Measurements from ENCODE around the gene TAS1R1. TPM values are rescaled to one million over a fixed set of nuclear protein-coding genes. Genes with fewer than 3 reads are reported as not detected.
"Not testable (repeated sequence)": the region's sequence is repeated elsewhere in the genome, so short reads cannot be mapped to it uniquely, and the experiment has no call there.

The TAS1R1 gene
- total and polyA plus RNA-seq, 3 experiments from 2014 or later = not detected

- peaks cover 29% of the 10 kb centered on the region in 3 donors for H3K4me1 Mint-ChIP-seq
- ChIA-PET POLR2A (no interaction called here), CTCF (interaction anchor here (1.0 to 1.9 kb wide), 2 partner anchors 9 to 55 kb away, joined by 3 to 10 read pairs; partner anchors contain the start of gene NOL9)
- Histone ChIP-seq H3K36me3 (ENCODE audit: insufficient read depth, low read length) (peaks cover 24% of the 10 kb centered on the region), H3K4me1 (ENCODE audit: insufficient read depth, low read length) (peaks cover 27% of the 10 kb centered on the region), H3K9me3 (ENCODE audit: low read length) (no peaks in the 10 kb centered on the region), H3K4me3 (ENCODE audit: low read length) (no peak overlapping the region), H3K27me3 (ENCODE audit: insufficient read depth, low read length, poor library complexity, severe bottlenecking) (no peaks in the 10 kb centered on the region), H3K27ac (ENCODE audit: low read depth, low read length) (no peak overlapping the region)
- peak overlapping the region; percentile 83 to 97 (median 93) for H3K27ac Mint-ChIP-seq
- DNase-seq = peak in 1 of 5 donors; percentile 33
- H3K9me3 Mint-ChIP-seq = no peaks in the 10 kb centered on the region
- peak overlapping the region; percentile 14 to 91 (median 45) for H3K4me3 Mint-ChIP-seq
- peaks cover 0 to 73% (median 23%) of the 10 kb centered on the region in 3 donors for H3K36me3 Mint-ChIP-seq
- H3K27me3 Mint-ChIP-seq = no peaks in the 10 kb centered on the region
Measured at GRCh38 chr1:6545276-6546112, 9.6 kb upstream of the TAS1R1 start.

- Mint-ChIP-seq H3K36me3 (peaks cover 0 to 65% (median 23%) of the 10 kb centered on the region in 3 donors), H3K27me3 (no peaks in the 10 kb centered on the region), H3K4me1 (peaks cover 29% of the 10 kb centered on the region in 3 donors), H3K27ac (peak overlapping the region; percentile 83 to 97 (median 93)), H3K4me3 (peak overlapping the region; percentile 16 to 91 (median 57)), H3K9me3 (no peaks in the 10 kb centered on the region)
- Histone ChIP-seq H3K27me3 (ENCODE audit: insufficient read depth, low read length, poor library complexity, severe bottlenecking) (no peaks in the 10 kb centered on the region), H3K4me3 (ENCODE audit: low read length) (no peak overlapping the region), H3K4me1 (ENCODE audit: insufficient read depth, low read length) (peaks cover 27% of the 10 kb centered on the region), H3K9me3 (ENCODE audit: low read length) (no peaks in the 10 kb centered on the region), H3K27ac (ENCODE audit: low read depth, low read length) (no peak overlapping the region), H3K36me3 (ENCODE audit: insufficient read depth, low read length) (peaks cover 24% of the 10 kb centered on the region)
- ChIA-PET POLR2A (no interaction called here), CTCF (interaction anchor here (0.8 kb wide), 1 partner anchor 60 kb away, joined by 3 read pairs; no protein-coding TSS in a partner anchor)
- DNase-seq = no peak
Measured at GRCh38 chr1:6546326-6546725, 8.8 kb upstream of the TAS1R1 start.

- no peak overlapping the region for H3K27ac ChIP-seq (ENCODE audit: low read depth, low read length)
- Mint-ChIP-seq H3K27ac (peak overlapping the region; percentile 48 to 97 (median 90)), H3K9me3 (no peaks in the 10 kb centered on the region), H3K4me1 (peaks cover 29 to 33% (median 29%) of the 10 kb centered on the region in 3 donors), H3K27me3 (no peaks in the 10 kb centered on the region), H3K36me3 (peaks cover 0 to 60% (median 20%) of the 10 kb centered on the region in 3 donors), H3K4me3 (peak overlapping the region in 1 of 7 donors; percentile 49)
- H3K4me3 ChIP-seq (ENCODE audit: low read length) = no peak overlapping the region
- H3K9me3 ChIP-seq (ENCODE audit: low read length) = no peaks in the 10 kb centered on the region
- no peak for DNase-seq
- H3K36me3 ChIP-seq (ENCODE audit: insufficient read depth, low read length) = peaks cover 24% of the 10 kb centered on the region
- POLR2A ChIA-PET = interaction anchor here (0.6 kb wide), 1 partner anchor 77 kb away, joined by 3 read pairs; no protein-coding TSS in a partner anchor
- CTCF ChIA-PET = no interaction called here
- H3K27me3 ChIP-seq (ENCODE audit: insufficient read depth, low read length, poor library complexity, severe bottlenecking) = no peaks in the 10 kb centered on the region
- peaks cover 27% of the 10 kb centered on the region for H3K4me1 ChIP-seq (ENCODE audit: insufficient read depth, low read length)
Measured at GRCh38 chr1:6547301-6547700, 7.8 kb upstream of the TAS1R1 start.

GRCh38 chr1:6554031-6554906, 838 bp upstream of the TAS1R1 start, which contains the start of gene NOL9:
TSS of gene NOL9 (minus strand) at chr1:6554513. CDS start at chr1:6554502, 11 bp downstream.
- ChIA-PET CTCF (interaction anchor here (0.8 to 3.1 kb wide), 29 partner anchors 9 to 147 kb away, joined by 3 to 39 read pairs (median 5); partner anchors contain the start of genes DNAJC11, KLHL21, PLEKHG5 and THAP3), POLR2A (interaction anchor here (1.1 to 1.5 kb wide), 4 partner anchors 46 to 231 kb away, joined by 4 to 14 read pairs (median 6); partner anchors contain the start of genes CAMTA1 and KLHL21)
- Mint-ChIP-seq H3K4me1 (peaks cover 11 to 18% (median 12%) of the 10 kb centered on the region in 3 donors), H3K27me3 (no peaks in the 10 kb centered on the region), H3K27ac (peak within 1 kb of the TSS; percentile 51 to 92 (median 78)), H3K9me3 (no peaks in the 10 kb centered on the region), H3K4me3 (peak within 1 kb of the TSS; percentile 79 to 92 (median 80)), H3K36me3 (peaks cover 0 to 11% (median 3%) of the 10 kb centered on the region in 3 donors)
- H3K27ac ChIP-seq (ENCODE audit: low read depth, low read length) = peak within 1 kb of the TSS; percentile 80
- no peaks in the 10 kb centered on the region for H3K9me3 ChIP-seq (ENCODE audit: low read length)
- peaks cover 9% of the 10 kb centered on the region for H3K36me3 ChIP-seq (ENCODE audit: insufficient read depth, low read length)
- H3K4me1 ChIP-seq (ENCODE audit: insufficient read depth, low read length) = peaks cover 19% of the 10 kb centered on the region
- DNase-seq = peak; percentile 92 to 96 (median 94)
- H3K4me3 ChIP-seq (ENCODE audit: low read length) = peak within 1 kb of the TSS; percentile 59
- no peaks in the 10 kb centered on the region for H3K27me3 ChIP-seq (ENCODE audit: insufficient read depth, low read length, poor library complexity, severe bottlenecking)

GRCh38 chr1:6557597-6557996, 2.5 kb downstream of the TAS1R1 start:
- Histone ChIP-seq H3K9me3 (ENCODE audit: low read length) (no peaks in the 10 kb centered on the region), H3K36me3 (ENCODE audit: insufficient read depth, low read length) (no peaks in the 10 kb centered on the region), H3K4me3 (ENCODE audit: low read length) (no peak overlapping the region), H3K27ac (ENCODE audit: low read depth, low read length) (no peak overlapping the region), H3K4me1 (ENCODE audit: insufficient read depth, low read length) (peaks cover 19% of the 10 kb centered on the region), H3K27me3 (ENCODE audit: insufficient read depth, low read length, poor library complexity, severe bottlenecking) (no peaks in the 10 kb centered on the region)
- Mint-ChIP-seq H3K36me3 (no peaks in the 10 kb centered on the region), H3K27ac (no peak overlapping the region), H3K27me3 (no peaks in the 10 kb centered on the region), H3K9me3 (no peaks in the 10 kb centered on the region), H3K4me1 (peaks cover 11 to 14% (median 12%) of the 10 kb centered on the region in 3 donors), H3K4me3 (peak overlapping the region in 1 of 7 donors; percentile 28)
- ChIA-PET CTCF (interaction anchor here (1.0 to 2.0 kb wide), 3 partner anchors 45 to 89 kb away, joined by 3 to 5 read pairs (median 3); partner anchors contain the start of gene KLHL21), POLR2A (interaction anchor here (0.5 to 0.7 kb wide), 2 partner anchors 46 to 64 kb away, joined by 3 to 7 read pairs; no protein-coding TSS in a partner anchor)
- DNase-seq = no peak

GRCh38 chr1:6559161-6559560, 4.1 kb downstream of the TAS1R1 start:
- CTCF ChIA-PET = not testable (repeated sequence)

GRCh38 chr1:6560267-6560666, 5.2 kb downstream of the TAS1R1 start:
- no peak overlapping the region for H3K4me3 ChIP-seq (ENCODE audit: low read length)
- no peaks in the 10 kb centered on the region for H3K27me3 ChIP-seq (ENCODE audit: insufficient read depth, low read length, poor library complexity, severe bottlenecking)
- H3K4me3 Mint-ChIP-seq = no peak overlapping the region
- H3K36me3 ChIP-seq (ENCODE audit: insufficient read depth, low read length) = no peaks in the 10 kb centered on the region
- H3K27ac Mint-ChIP-seq = peak overlapping the region in 1 of 8 donors; percentile 47
- no peaks in the 10 kb centered on the region for H3K4me1 ChIP-seq (ENCODE audit: insufficient read depth, low read length)
- CTCF ChIA-PET = interaction anchor here (1.1 kb wide), 1 partner anchor 40 kb away, joined by 3 read pairs; no protein-coding TSS in a partner anchor
- no peaks in the 10 kb centered on the region for H3K9me3 Mint-ChIP-seq
- no peak overlapping the region for H3K27ac ChIP-seq (ENCODE audit: low read depth, low read length)
- H3K36me3 Mint-ChIP-seq = no peaks in the 10 kb centered on the region
- peaks cover 0 to 1% (median 0%) of the 10 kb centered on the region in 3 donors for H3K4me1 Mint-ChIP-seq
- no peaks in the 10 kb centered on the region for H3K9me3 ChIP-seq (ENCODE audit: low read length)
- POLR2A ChIA-PET = no interaction called here
- no peak for DNase-seq
- H3K27me3 Mint-ChIP-seq = no peaks in the 10 kb centered on the region

More at GRCh38 chr1:6559161-6559560, 4.1 kb downstream of the TAS1R1 start:
- H3K4me1 Mint-ChIP-seq; H3K27me3 Mint-ChIP-seq; H3K27ac Mint-ChIP-seq; DNase-seq; H3K4me1 ChIP-seq (ENCODE audit: insufficient read depth, low read length); H3K36me3 ChIP-seq (ENCODE audit: insufficient read depth, low read length); H3K27me3 ChIP-seq (ENCODE audit: insufficient read depth, low read length, poor library complexity, severe bottlenecking); H3K9me3 Mint-ChIP-seq; POLR2A ChIA-PET; H3K27ac ChIP-seq (ENCODE audit: low read depth, low read length); H3K36me3 Mint-ChIP-seq; H3K4me3 Mint-ChIP-seq; H3K4me3 ChIP-seq (ENCODE audit: low read length); H3K9me3 ChIP-seq (ENCODE audit: low read length): not testable (repeated sequence)
